Right lobe of liver (tissue), 6 donors: Measurements from ENCODE around the gene RBMS3. TPM values are rescaled to one million over a fixed set of nuclear protein-coding genes. Genes with fewer than 3 reads are reported as not detected.

Source experiments
- ATAC-seq, 4 donors: fragments of 200-7000 bp; cut with Tn5 transposase; one replicate each; pipeline ENCODE4 v1.9.1; 2020; ENCODE audit warnings: mild to moderate bottlenecking in 4 of 4, moderate library complexity in 4 of 4
- DNase-seq, 3 donors: peaks; one replicate each; pipeline ENCODE4 v3.0.0-alpha.2; 2020
- H3K27ac ChIP-seq, 3 donors: fragments of 200-600 bp; one replicate each; pipeline ENCODE4 v1.8.0; 2022
- H3K27me3 ChIP-seq, 2 donors: fragments of 200-600 bp; one replicate each; pipeline ENCODE4 v1.8.0; 2022
- H3K36me3 ChIP-seq, 4 donors: fragments of 200-600 bp; sonication (generic) in 1 of 4; one replicate each; pipeline versions ENCODE4 v1.5.1 to v1.8.0; 2017 to 2022; ENCODE audit warnings: control low read depth in 1 of 4
- H3K4me1 ChIP-seq, 4 donors: fragments of 200-600 bp; sonication (generic) in 1 of 4; one replicate each; pipeline versions ENCODE4 v1.5.1 to v1.8.0; 2017 to 2022; ENCODE audit warnings: control low read depth in 1 of 4
- H3K4me3 ChIP-seq, 3 donors: fragments of 200-600 bp; one replicate each; pipeline ENCODE4 v1.8.0; 2022
- H3K9me3 ChIP-seq, 4 donors: fragments of 200-600 bp; sonication (generic) in 1 of 4; one replicate each; pipeline versions ENCODE4 v1.5.1 to v1.8.0; 2017 to 2022; ENCODE audit warnings: control low read depth in 1 of 4
- POLR2A ChIP-seq: fragments of 450-650 bp; IDR thresholded peaks from one replicate; pipeline ENCODE4 v1.6.1; 2017; ENCODE audit warnings: antibody characterized with exemption, mild to moderate bottlenecking
- WGBS: methylation state at CpG from one replicate; pipeline ENCODE4 v1.1.6; 2018; ENCODE audit warnings: low coverage, low lambda C conversion rate; ENCODE audit not compliant: insufficient coverage; ENCODE audit errors: missing lambda C conversion rate; 5-methylcytosine and 5-hydroxymethylcytosine counted together
- intact Hi-C, 2 donors: fragments of 100-400 bp; cut with DNase I; formaldehyde crosslinking; loops; one replicate each; pipeline versions ENCODE4 v1.11.2 to v1.14.1; 2022
- total RNA-seq, 6 experiments: library from RNA; depleted of rRNA in 2 of 6; stranded (reverse); fragments of >200 nt in 2 of 6; fragmentation: NEBNext Ultra II Directional in 3 of 6; extraction: Animal tissue kit (Norgen Biotek cat#: 25700) in 3 of 6; gene quantifications; one replicate each; pipeline versions ENCODE4 v1.1.0 to v1.2.4, GENCODE V29; 2016 to 2023
- TF ChIP-seq, protein P1 (sequence below), 4 donors: fragments of 200-600 bp in 3 of 4; fragments of 450-650 bp in 1 of 4; IDR thresholded peaks; one replicate each; pipeline versions ENCODE4 v1.5.1 to v1.8.0; 2016 to 2022; ENCODE audit warnings: antibody characterized with exemption in 4 of 4, mild to moderate bottlenecking in 2 of 4
- donor health status: DM: no; HTN: yes; CAD: no.
- donor health status: DM: no; HTN: no; CAD: no.
- donor health status: DM: no; HTN: no; CAD: no.
- donor health status: DM: no; HTN: yes; CAD: no.
- donor health status: DM: no; HTN: yes; CAD: no.

RBMS3 gene
- total RNA-seq, 6 experiments from 2014 or later: 6.3 to 11.5 (median 8.3) TPM

DNA sequence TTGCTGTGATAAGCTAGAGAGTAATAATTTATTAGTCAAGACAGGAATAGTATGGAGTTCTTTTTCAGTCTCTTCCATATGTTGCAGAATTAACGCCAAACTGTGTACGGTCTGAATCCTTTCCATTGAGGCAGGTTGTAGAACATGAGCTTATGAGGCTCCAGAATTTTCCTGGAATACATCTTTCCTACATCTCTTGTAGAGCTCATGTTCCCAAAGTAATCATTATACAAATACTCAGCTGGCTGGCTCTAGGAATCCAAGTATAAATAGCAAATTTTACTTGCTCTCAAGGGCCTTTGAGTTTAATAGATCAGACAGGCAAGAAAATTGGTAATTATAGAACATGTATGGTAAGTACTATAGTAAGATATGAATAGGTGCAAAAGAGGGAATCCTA, 419.4 kb downstream of the RBMS3 start:
- TF ChIP-seq POLR2A: no peak
- TF ChIP-seq, protein P1, sequence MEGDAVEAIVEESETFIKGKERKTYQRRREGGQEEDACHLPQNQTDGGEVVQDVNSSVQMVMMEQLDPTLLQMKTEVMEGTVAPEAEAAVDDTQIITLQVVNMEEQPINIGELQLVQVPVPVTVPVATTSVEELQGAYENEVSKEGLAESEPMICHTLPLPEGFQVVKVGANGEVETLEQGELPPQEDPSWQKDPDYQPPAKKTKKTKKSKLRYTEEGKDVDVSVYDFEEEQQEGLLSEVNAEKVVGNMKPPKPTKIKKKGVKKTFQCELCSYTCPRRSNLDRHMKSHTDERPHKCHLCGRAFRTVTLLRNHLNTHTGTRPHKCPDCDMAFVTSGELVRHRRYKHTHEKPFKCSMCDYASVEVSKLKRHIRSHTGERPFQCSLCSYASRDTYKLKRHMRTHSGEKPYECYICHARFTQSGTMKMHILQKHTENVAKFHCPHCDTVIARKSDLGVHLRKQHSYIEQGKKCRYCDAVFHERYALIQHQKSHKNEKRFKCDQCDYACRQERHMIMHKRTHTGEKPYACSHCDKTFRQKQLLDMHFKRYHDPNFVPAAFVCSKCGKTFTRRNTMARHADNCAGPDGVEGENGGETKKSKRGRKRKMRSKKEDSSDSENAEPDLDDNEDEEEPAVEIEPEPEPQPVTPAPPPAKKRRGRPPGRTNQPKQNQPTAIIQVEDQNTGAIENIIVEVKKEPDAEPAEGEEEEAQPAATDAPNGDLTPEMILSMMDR (IDR thresholded peaks at IDR 0.05): no peak
- 95% methylated on average over 2 of the region's 2 CpGs for WGBS
- intact Hi-C loops: no loop called here
- no peaks in the 10 kb centered on the region for H3K36me3 ChIP-seq
- H3K4me3 ChIP-seq: no peak overlapping the region
- ATAC-seq: no peak
- no peaks in the 10 kb centered on the region for H3K27me3 ChIP-seq
- peaks cover 0 to 14% (median 4%) of the 10 kb centered on the region in 4 donors for H3K4me1 ChIP-seq
- DNase-seq: no peak
- H3K9me3 ChIP-seq: no peaks in the 10 kb centered on the region
- H3K27ac ChIP-seq: no peak overlapping the region

DNA sequence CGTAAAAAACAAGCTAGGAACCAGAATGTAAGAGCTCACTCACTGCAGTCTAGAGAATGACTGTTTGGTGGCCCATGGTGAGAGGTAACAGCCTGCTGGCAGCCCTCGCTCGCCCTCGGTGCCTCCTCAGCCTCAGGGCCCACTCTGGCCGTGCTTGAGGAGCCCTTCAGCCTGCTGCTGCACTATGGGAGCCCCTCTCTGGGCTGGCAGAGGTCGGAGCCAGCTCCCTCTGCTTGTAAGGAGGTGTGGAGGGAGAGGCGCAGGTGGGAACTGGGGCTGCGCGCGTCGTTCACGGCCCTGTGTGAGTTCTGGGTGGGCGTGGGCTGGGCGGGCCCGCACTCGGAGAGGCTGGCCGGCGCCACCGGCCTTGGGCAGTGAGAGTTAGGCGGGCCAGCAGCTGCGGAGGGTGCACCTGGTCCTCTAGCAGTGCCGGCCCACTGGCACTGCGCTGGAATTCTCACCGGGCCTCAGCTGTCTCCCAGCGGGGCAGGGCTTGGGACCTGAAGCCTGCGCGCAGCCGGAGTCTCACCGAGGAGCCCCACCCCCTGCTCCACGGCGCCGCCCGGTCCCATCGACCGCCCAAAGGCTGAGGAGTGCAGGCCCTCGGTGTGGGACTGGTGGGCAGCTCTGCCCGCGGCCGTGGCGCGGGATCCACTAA, 420.6 kb downstream of the RBMS3 start:
- 76% methylated on average over 4 of the region's 41 CpGs for WGBS
- H3K9me3 ChIP-seq: no peaks in the 10 kb centered on the region
- intact Hi-C loops: no loop called here
- TF ChIP-seq POLR2A: no peak
- TF ChIP-seq, protein P1 (IDR thresholded peaks at IDR 0.05): no peak
- no peak overlapping the region for H3K4me3 ChIP-seq
- H3K27me3 ChIP-seq: no peaks in the 10 kb centered on the region
- H3K4me1 ChIP-seq: peaks cover 0 to 3% (median 1%) of the 10 kb centered on the region in 4 donors
- no peak overlapping the region for H3K27ac ChIP-seq
- ATAC-seq: peak in 1 of 4 donors; percentile 50
- H3K36me3 ChIP-seq: no peaks in the 10 kb centered on the region
- peak in 1 of 3 donors; percentile 58 for DNase-seq

- no peaks in the 10 kb centered on the region for H3K4me1 ChIP-seq
- H3K4me3 ChIP-seq: no peak overlapping the region
- DNase-seq (no peak), ATAC-seq (no peak)
- 64% methylated on average over 3 of the region's 3 CpGs for WGBS
- H3K27me3 ChIP-seq: no peaks in the 10 kb centered on the region
- no peak overlapping the region for H3K27ac ChIP-seq
- intact Hi-C loops: no loop called here
- no peaks in the 10 kb centered on the region for H3K36me3 ChIP-seq
- no peak for TF ChIP-seq POLR2A
- TF ChIP-seq, protein P1 (IDR thresholded peaks at IDR 0.05): no peak
- no peaks in the 10 kb centered on the region for H3K9me3 ChIP-seq
Measured at GRCh38 chr3:29705906-29706844, 425.3 kb downstream of the RBMS3 start.

DNA sequence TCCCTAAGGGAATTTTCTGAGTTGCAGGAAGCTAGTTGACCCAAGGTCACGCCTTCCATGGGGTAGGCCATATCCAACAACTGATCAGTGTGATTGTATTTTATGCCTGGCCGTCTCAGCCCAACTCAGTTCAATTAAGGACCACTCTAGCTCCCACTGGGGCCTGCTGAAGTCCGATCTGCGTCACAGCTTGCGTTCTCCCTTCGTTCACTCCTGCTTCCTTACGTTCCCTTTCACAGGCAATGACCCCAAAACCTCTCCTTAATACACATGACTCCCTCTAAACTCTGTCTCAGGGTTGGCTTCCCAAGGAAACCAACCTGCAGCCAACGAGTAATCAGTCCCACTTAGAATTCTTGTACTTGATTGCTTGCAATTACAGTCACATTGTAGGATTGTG, 428.0 kb downstream of the RBMS3 start:
- Histone ChIP-seq H3K4me3 (no peak overlapping the region), H3K27me3 (no peaks in the 10 kb centered on the region), H3K4me1 (no peaks in the 10 kb centered on the region), H3K27ac (no peak overlapping the region), H3K9me3 (no peaks in the 10 kb centered on the region), H3K36me3 (no peaks in the 10 kb centered on the region)
- no peak for TF ChIP-seq POLR2A
- TF ChIP-seq, protein P1 (IDR thresholded peaks at IDR 0.05): no peak
- intact Hi-C loops: no loop called here
- WGBS: 95% methylated on average over 6 of the region's 8 CpGs
- no peak for DNase-seq
- no peak for ATAC-seq
